Fibroblast of mammary gland (primary cell): ENCODE data around the gene UBE2Q1.

ENCODE experiments used
- DNase-seq: peaks from one replicate; pipeline ENCODE4 v3.0.0-alpha.2; 2010; ENCODE audit warnings: low read depth
- H3K4me3 ChIP-seq: 2 replicates; pipeline ENCODE4 v1.5.1; 2011; ENCODE audit warnings: low read depth, mild to moderate bottlenecking, low read length, moderate library complexity; ENCODE audit not compliant: control insufficient read depth
- CTCF ChIP-seq: conservative IDR thresholded peaks from 2 replicates; pipeline ENCODE4 v1.5.1; 2011; ENCODE audit warnings: low read depth, low read length, inconsistent platforms; ENCODE audit not compliant: control insufficient read depth, insufficient read depth

UBE2Q1 gene

GRCh38 chr1:154598871-154599635 is 40.6 kb upstream of the UBE2Q1 start:
- no peak for TF ChIP-seq CTCF
- peak; percentile 19 for DNase-seq
- no peak overlapping the region for H3K4me3 ChIP-seq

- peak; percentile 63 for DNase-seq
- no peak for TF ChIP-seq CTCF
- H3K4me3 ChIP-seq: no peak overlapping the region
Observed at GRCh38 chr1:154595621-154596020, 37.2 kb upstream of the UBE2Q1 start.

GRCh38 chr1:154594811-154595210 is 36.3 kb upstream of the UBE2Q1 start:
- TF ChIP-seq CTCF: no peak
- no peak overlapping the region for H3K4me3 ChIP-seq
- DNase-seq: no peak

- TF ChIP-seq CTCF: no peak
- DNase-seq: no peak
- no peak overlapping the region for H3K4me3 ChIP-seq
Observed at GRCh38 chr1:154593390-154593789, 34.9 kb upstream of the UBE2Q1 start.

DNA sequence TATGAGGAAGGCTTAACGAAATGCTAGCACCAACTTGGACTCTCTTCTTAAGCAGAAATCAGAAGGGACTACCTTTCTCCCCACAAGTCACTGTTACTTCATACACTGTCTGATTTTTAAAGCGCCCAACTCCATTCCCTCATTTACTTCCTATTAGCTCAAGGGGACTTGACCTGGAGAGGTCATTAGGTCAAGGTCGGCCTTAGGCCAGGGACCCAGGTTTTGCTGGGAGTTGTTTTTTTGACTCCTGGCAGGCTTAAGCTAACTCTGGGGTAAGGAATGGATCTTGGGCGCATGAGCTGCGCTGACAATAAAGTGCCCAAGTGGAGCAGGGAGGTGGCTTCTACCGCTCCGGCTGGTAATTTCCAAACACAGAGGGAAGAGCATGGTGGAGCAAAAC is 32.7 kb upstream of the UBE2Q1 start:
- no peak for DNase-seq
- no peak for TF ChIP-seq CTCF
- H3K4me3 ChIP-seq: no peak overlapping the region

- TF ChIP-seq CTCF: no peak
- no peak overlapping the region for H3K4me3 ChIP-seq
- no peak for DNase-seq
Observed at GRCh38 chr1:154590756-154591155, 32.3 kb upstream of the UBE2Q1 start.
